IMR-90 (cell line): Measurements from ENCODE around the gene HNF1B.

Source experiments
- CTCF ChIP-seq: conservative IDR thresholded peaks from 2 replicates; pipeline ENCODE4 v1.5.1; 2012; ENCODE audit warnings: mild to moderate bottlenecking, low read depth, low read length, improper control_type of control experiment
- FOS ChIP-seq: fragments of 150-350 bp; IDR thresholded peaks from 2 replicates; pipeline ENCODE4 v1.6.1; 2016; ENCODE audit warnings: low read depth, low read length
- POLR2A ChIP-seq: IDR thresholded peaks from 2 replicates; pipeline ENCODE4 v1.6.1; 2012; ENCODE audit warnings: mild to moderate bottlenecking, low read depth, low read length
- RFX5 ChIP-seq: IDR thresholded peaks from 2 replicates; pipeline ENCODE4 v1.8.0; 2012; ENCODE audit warnings: low read depth, mild to moderate bottlenecking, low read length, moderate library complexity

- TF ChIP-seq RFX5 (no peak), CTCF (no peak), POLR2A (no peak), FOS (no peak)
Observed at GRCh38 chr17:37786481-37786880, 41.6 kb upstream of the HNF1B start.
